NB4 (cell line): ENCODE results near the gene TMPRSS7.

Experiments used
- DNase-seq: peaks from one replicate; pipeline ENCODE4 v3.0.0; 2010; ENCODE audit warnings: low read depth
- H3K4me3 ChIP-seq: one replicate; pipeline ENCODE4 v1.5.1; 2011; ENCODE audit warnings: mild to moderate bottlenecking, low read depth, low read length, moderate library complexity
- CTCF ChIP-seq: IDR thresholded peaks from one replicate; pipeline ENCODE4 v1.5.1; 2012; ENCODE audit warnings: low read depth, low read length
- MAX ChIP-seq: IDR thresholded peaks from 2 replicates; pipeline ENCODE4 v1.6.1; 2011; ENCODE audit warnings: low read depth, low read length
- MYC ChIP-seq: IDR thresholded peaks from 2 replicates; pipeline ENCODE4 v1.6.1; 2011; ENCODE audit warnings: low read depth, low read length
- POLR2A ChIP-seq: IDR thresholded peaks from 2 replicates; pipeline ENCODE4 v1.6.1; 2011; ENCODE audit warnings: mild to moderate bottlenecking; ENCODE audit not compliant: insufficient read length; ENCODE audit errors: extremely low read depth

Gene TMPRSS7

GRCh38 chr3:112043621-112044201 is 9.2 kb downstream of the TMPRSS7 start:
- H3K4me3 ChIP-seq = no peak overlapping the region
- TF ChIP-seq MYC = no peak
- TF ChIP-seq MAX = no peak
- TF ChIP-seq CTCF = peak; percentile 61
- no peak for TF ChIP-seq POLR2A
- DNase-seq = peak; percentile 70

GRCh38 chr3:112046599-112046998 is 12.1 kb downstream of the TMPRSS7 start:
- TF ChIP-seq CTCF = no peak
- TF ChIP-seq MYC = no peak
- TF ChIP-seq POLR2A = no peak
- TF ChIP-seq MAX = no peak
- no peak overlapping the region for H3K4me3 ChIP-seq
- DNase-seq = no peak

- DNase-seq = no peak
- no peak for TF ChIP-seq POLR2A
- no peak for TF ChIP-seq MYC
- TF ChIP-seq CTCF = no peak
- no peak for TF ChIP-seq MAX
- H3K4me3 ChIP-seq = no peak overlapping the region
Observed at GRCh38 chr3:112047264-112047663, 12.7 kb downstream of the TMPRSS7 start.

GRCh38 chr3:112048911-112049310 is 14.4 kb downstream of the TMPRSS7 start:
- no peak for DNase-seq
- H3K4me3 ChIP-seq = no peak overlapping the region
- TF ChIP-seq MAX (no peak), POLR2A (no peak), CTCF (no peak), MYC (no peak)

GRCh38 chr3:112053229-112053628 is 18.7 kb downstream of the TMPRSS7 start:
- DNase-seq = no peak
- TF ChIP-seq POLR2A = no peak
- no peak for TF ChIP-seq MYC
- TF ChIP-seq CTCF = no peak
- no peak for TF ChIP-seq MAX
- H3K4me3 ChIP-seq = no peak overlapping the region

GRCh38 chr3:112056451-112056929 is 22.0 kb downstream of the TMPRSS7 start:
- H3K4me3 ChIP-seq = no peak overlapping the region
- TF ChIP-seq MAX = no peak
- TF ChIP-seq POLR2A = no peak
- no peak for TF ChIP-seq MYC
- TF ChIP-seq CTCF = no peak
- no peak for DNase-seq
